Dermis microvascular lymphatic vessel endothelial cell (primary cell): ENCODE data around the gene CBFA2T3. TPM values are rescaled to one million over a fixed set of nuclear protein-coding genes. Genes with fewer than 3 reads are reported as not detected.

ENCODE experiments used
- DNase-seq, 2 donors: peaks; one replicate each; pipeline versions ENCODE4 v3.0.0 to v3.0.0-alpha.2; 2010; ENCODE audit warnings: low read depth in 2 of 2
- total RNA-seq: library from RNA; depleted of rRNA; stranded (reverse); fragments of >200 nt; gene quantifications from 2 replicates; pipeline ENCODE4 v1.2.1, GENCODE V29; 2014

The CBFA2T3 gene
- total RNA-seq, 1 donor from 2014 or later, result not detected

DNA sequence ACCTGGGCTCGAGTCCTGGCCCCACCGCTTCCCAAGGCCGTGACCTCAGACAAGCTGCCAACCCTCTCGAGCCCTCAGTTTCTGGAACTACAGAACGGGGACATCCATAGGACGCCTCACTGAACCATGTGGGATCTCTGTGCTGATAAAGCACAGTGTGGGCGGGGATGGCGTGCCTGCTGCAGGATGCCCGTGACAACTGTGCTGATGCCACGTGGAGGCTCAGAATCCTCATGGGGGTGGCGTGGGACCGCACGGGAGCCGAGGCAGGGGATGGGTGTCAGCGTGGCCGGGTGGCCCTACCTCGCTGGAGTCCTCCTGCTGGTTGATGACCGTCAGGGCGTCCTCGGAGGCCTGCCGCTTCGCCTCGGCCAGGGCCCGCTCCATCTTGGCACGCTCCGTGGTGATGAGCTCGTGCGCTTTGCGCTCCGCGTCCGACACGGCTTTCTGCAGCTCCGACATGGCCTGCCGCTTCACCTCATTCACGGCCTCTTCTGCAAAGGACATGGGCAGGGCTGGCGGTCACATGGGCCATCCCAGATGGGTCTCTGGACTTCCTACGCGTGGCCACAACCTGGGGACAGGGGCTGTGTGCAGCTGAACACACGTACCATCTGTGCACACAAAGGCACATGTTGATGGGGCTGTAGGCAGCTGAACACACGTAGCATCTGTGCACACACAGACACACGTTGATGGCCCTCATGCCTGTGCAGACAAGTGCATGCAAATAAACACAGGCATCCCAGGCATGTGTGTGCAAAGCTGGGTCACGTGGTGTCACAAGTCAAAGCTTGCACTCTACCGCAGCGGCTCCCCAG lies 97.8 kb downstream of the CBFA2T3 start:
- no peak for DNase-seq

- no peak for DNase-seq
These were observed 98.7 kb downstream of the CBFA2T3 start for GRCh38 chr16:88878356-88878755.

GRCh38 chr16:88877564-88878289 lies 99.3 kb downstream of the CBFA2T3 start:
- DNase-seq, result no peak

- DNase-seq, result no peak
These were observed 100.0 kb downstream of the CBFA2T3 start for GRCh38 chr16:88876942-88877526.

DNA sequence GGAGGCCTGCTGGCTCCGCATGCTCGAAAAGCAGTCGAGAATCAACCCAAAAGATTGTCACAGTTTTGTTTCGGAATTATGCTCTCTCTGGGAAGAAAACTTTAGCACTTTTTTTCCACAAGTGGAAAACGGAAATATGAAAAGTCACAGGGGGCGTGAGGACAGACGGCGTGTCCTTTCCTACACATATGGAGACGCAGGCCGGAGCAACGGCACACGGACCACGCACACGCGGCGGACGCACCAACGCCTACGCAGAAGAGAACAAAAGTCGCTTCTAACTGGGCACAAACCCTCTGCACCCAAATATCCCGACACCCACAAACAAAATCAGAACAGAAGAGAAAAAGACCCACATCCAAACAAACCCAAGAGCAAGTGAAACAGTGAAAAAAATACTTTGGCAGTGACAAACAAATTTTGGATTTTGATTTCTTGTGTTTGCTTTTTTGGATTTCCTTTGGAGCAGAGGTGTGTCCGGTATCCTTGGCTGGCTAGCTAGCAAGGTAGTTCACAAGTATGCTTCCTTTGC lies 101.2 kb downstream of the CBFA2T3 start:
- DNase-seq, result no peak

- no peak for DNase-seq
These were observed 101.9 kb downstream of the CBFA2T3 start for GRCh38 chr16:88874938-88875599.

- DNase-seq, result no peak
These were observed 104.2 kb downstream of the CBFA2T3 start for GRCh38 chr16:88872650-88873331.

- no peak for DNase-seq
These were observed 105.1 kb downstream of the CBFA2T3 start for GRCh38 chr16:88871730-88872416.

GRCh38 chr16:88871349-88871702 lies 105.7 kb downstream of the CBFA2T3 start:
- DNase-seq, result no peak

DNA sequence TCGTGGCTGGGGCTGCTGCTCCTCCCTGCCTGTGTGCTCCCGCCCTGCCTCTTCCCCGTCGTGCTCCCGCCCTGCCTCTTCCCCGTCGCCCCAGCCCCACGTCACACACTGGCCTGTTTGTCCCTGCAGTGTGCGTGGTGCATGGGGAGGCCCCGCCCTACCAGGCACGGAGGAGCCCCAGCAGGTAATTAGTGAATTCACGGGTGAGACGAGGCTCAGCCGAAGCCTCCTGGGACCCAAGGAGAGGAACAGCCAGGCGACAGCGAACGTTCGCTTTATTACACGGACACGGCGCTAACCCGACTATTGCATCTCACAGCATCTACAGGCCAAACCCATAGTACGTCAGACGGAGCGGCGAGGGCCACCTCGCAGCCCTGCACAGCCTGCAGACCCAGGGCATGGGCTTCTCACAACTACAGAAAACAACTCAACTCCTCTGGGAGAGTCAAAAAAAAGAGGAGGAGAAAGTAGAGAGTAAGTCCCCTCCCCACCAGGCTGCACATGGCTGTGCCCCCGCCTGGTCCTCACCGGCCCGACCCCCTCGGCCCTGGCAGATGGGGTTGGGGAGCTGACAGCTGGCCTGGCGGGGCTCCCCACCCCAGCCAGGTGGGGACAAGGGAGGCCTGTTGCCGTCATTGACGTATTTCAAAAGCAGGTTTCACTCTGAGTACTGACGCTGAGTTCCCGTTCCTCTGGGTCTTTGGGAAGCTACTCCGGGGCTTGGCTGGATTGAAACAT lies 106.2 kb downstream of the CBFA2T3 start:
- DNase-seq, result no peak

- DNase-seq, result no peak
These were observed 107.4 kb downstream of the CBFA2T3 start for GRCh38 chr16:88869673-88869980.

GRCh38 chr16:88868974-88869672 lies 107.9 kb downstream of the CBFA2T3 start:
- no peak for DNase-seq

GRCh38 chr16:88867581-88868246 lies 109.3 kb downstream of the CBFA2T3 start:
- no peak for DNase-seq

- DNase-seq, result no peak
These were observed 110.7 kb downstream of the CBFA2T3 start, which contains the start of gene PABPN1L for GRCh38 chr16:88866151-88866920. PABPN1L (minus strand) TSS chr16:88866660; CDS start chr16:88866606, 54 bp downstream.

DNA sequence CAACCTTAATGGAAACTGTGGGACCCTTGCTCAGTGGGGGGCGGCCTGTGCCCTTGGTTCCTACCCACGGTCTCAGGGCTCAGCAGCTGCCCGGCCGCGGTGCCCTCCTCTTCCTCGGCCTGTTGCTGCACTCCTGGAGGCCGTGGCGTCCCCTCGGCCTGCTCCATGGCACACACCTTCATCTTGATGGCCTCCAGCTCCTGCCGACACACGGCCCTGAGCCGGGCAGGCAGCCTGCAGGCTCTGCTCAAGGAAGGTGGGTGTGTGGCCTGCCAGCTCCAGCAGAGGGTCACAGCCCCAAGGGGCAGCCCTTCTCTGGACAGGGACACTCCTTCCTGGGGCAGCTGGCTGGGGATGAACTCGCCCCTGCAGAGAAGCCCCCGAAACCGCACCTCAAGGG lies 111.3 kb downstream of the CBFA2T3 start:
- no peak for DNase-seq

GRCh38 chr16:88865310-88865709 lies 111.7 kb downstream of the CBFA2T3 start:
- no peak for DNase-seq

GRCh38 chr16:88864521-88864920 lies 112.5 kb downstream of the CBFA2T3 start:
- no peak for DNase-seq

GRCh38 chr16:88864099-88864498 lies 112.9 kb downstream of the CBFA2T3 start:
- no peak for DNase-seq
